Measurements from ENCODE around the gene TMEM202.

DNA sequence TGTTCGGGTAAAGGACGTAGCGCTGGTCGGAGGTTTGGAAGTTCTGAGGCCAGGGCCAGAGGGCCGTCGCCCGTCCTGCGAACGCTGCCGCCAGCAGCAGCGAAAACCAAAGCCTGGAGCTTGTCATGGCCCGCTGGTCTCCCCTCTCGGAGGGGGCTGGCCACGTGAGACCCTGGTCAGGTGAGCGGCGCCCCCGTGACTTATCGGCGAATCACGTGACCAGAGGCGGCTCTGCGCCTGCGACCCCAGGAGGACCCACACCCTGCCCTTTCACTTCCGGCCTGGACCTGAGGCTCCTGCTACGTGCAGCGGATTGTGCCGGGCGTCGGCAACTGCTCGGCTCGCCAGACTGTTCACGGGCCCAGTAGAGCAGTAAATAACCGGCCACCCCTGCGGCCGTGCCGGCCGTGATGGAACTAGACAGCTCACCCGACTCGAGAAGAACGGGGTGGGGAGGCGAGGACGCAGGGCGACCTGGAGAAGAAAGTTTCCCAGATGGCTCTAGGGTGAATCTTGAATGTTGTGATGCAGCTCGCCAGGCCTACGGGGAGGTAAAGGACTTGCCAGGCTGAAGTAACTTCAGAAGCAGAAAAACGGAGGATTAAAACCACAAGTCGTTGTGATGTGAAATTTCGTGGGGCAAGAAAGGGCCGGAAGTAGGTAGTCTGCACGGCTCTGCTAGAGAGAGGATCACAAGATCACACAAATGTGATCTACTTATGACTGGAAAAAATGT lies 22.1 kb upstream of the TMEM202 start, which contains the start of gene HEXA:
- TF ChIP-seq EZH2 (IDR thresholded peaks at IDR 0.05) (no peak), POLR2AphosphoS5 (IDR thresholded peaks at IDR 0.05; ENCODE audit: borderline replicate concordance, low read depth, low read length) (peak; percentile 90), FOXP2 (optimal IDR thresholded peaks at IDR 0.05; ENCODE audit: control extremely low read depth, extremely low read length, insufficient read depth) (no peak)
